SK-N-SH treated with all-trans-retinoic acid at 6 μM for 48 hours (cell line): ENCODE measurements around the gene EXOC5.
A peak's percentile ranks its signal among the peaks of the same experiment; 100 is the strongest.
"Not testable (repeated sequence)": the region's sequence is repeated elsewhere in the genome, so short reads cannot be mapped to it uniquely, and the experiment has no call there.

Experiments
- ATAC-seq: fragments of 200-7000 bp; cut with Tn5 transposase; 3 replicates; pipeline ENCODE4 v1.9.1; 2020; ENCODE audit warnings: mild to moderate bottlenecking, moderate library complexity
- ARNTL ChIP-seq: fragments of 450-650 bp; formaldehyde crosslinking; IDR thresholded peaks from 2 replicates; pipeline ENCODE4 v1.5.0; 2020; ENCODE audit warnings: low read depth, mild to moderate bottlenecking, moderate library complexity, borderline replicate concordance
- BACH2 ChIP-seq: fragments of 250-450 bp; sonication (Bioruptor Pico); IDR thresholded peaks from 2 replicates; pipeline ENCODE4 v1.9.0; 2021; ENCODE audit warnings: mild to moderate bottlenecking, borderline replicate concordance
- CSDC2 ChIP-seq: fragments of 250-450 bp; sonication (Bioruptor Pico); IDR thresholded peaks from 2 replicates; pipeline ENCODE4 v1.5.0; 2020; ENCODE audit warnings: mild to moderate bottlenecking, moderate library complexity
- ESRRG ChIP-seq: fragments of 250-450 bp; sonication (Bioruptor Pico); IDR thresholded peaks from 2 replicates; pipeline ENCODE4 v1.6.1; 2021; ENCODE audit warnings: mild to moderate bottlenecking
- GLIS3 ChIP-seq: fragments of 250-450 bp; sonication (Bioruptor Pico); IDR thresholded peaks from 2 replicates; pipeline ENCODE4 v1.5.0; 2020; ENCODE audit warnings: mild to moderate bottlenecking, moderate library complexity
- ISL1 ChIP-seq: fragments of 250-450 bp; sonication (Bioruptor Pico); IDR thresholded peaks from 2 replicates; pipeline ENCODE4 v2.1.2; 2022; ENCODE audit warnings: mild to moderate bottlenecking, moderate library complexity
- PPARA ChIP-seq: fragments of 250-450 bp; sonication (Bioruptor Pico); IDR thresholded peaks from 2 replicates; pipeline ENCODE4 v1.5.0; 2020; ENCODE audit warnings: mild to moderate bottlenecking, borderline replicate concordance
- RARB ChIP-seq: fragments of 250-450 bp; sonication (Bioruptor Pico); IDR thresholded peaks from 2 replicates; pipeline ENCODE4 v1.8.0; 2021; ENCODE audit warnings: mild to moderate bottlenecking, moderate library complexity
- SNAI2 ChIP-seq: fragments of 250-450 bp; sonication (Bioruptor Pico); IDR thresholded peaks from 2 replicates; pipeline ENCODE4 v1.5.0; 2020; ENCODE audit warnings: mild to moderate bottlenecking, moderate library complexity
- ZC3H10 ChIP-seq: fragments of 250-450 bp; sonication (Bioruptor Pico); IDR thresholded peaks from 2 replicates; pipeline ENCODE4 v1.5.1; 2021; ENCODE audit warnings: mild to moderate bottlenecking, moderate library complexity
- ZFP3 ChIP-seq: fragments of 250-450 bp; sonication (Bioruptor Pico); IDR thresholded peaks from 2 replicates; pipeline ENCODE4 v1.5.0; 2020; ENCODE audit warnings: mild to moderate bottlenecking, moderate library complexity
- ZFP30 ChIP-seq: fragments of 450-650 bp; formaldehyde crosslinking; IDR thresholded peaks from 2 replicates; pipeline ENCODE4 v1.5.0; 2022; ENCODE audit warnings: mild to moderate bottlenecking, moderate library complexity
- ZNF565 ChIP-seq: fragments of 450-650 bp; formaldehyde crosslinking; conservative IDR thresholded peaks from 2 replicates; pipeline ENCODE4 v1.5.0; 2020; ENCODE audit warnings: low read depth, mild to moderate bottlenecking, moderate library complexity
- ZNF8 ChIP-seq: fragments of 450-650 bp; formaldehyde crosslinking; IDR thresholded peaks from 2 replicates; pipeline ENCODE4 v1.5.0; 2020; ENCODE audit warnings: mild to moderate bottlenecking, moderate library complexity
- TF ChIP-seq, protein P1 (sequence below): fragments of 250-450 bp; sonication (Bioruptor Pico); IDR thresholded peaks from 2 replicates; pipeline ENCODE4 v1.5.0; 2020; ENCODE audit warnings: mild to moderate bottlenecking, moderate library complexity
- TF ChIP-seq, protein P2 (sequence below): fragments of 250-450 bp; sonication (Bioruptor Pico); IDR thresholded peaks from 2 replicates; pipeline ENCODE4 v1.8.0; 2020; ENCODE audit warnings: mild to moderate bottlenecking, moderate library complexity, borderline replicate concordance
- TF ChIP-seq, protein P3 (sequence below): fragments of 250-450 bp; sonication (Bioruptor Pico); IDR thresholded peaks from 2 replicates; pipeline ENCODE4 v1.5.1; 2021; ENCODE audit warnings: mild to moderate bottlenecking, moderate library complexity
- TF ChIP-seq, protein P4 (sequence below): fragments of 250-450 bp; sonication (Bioruptor Pico); IDR thresholded peaks from 2 replicates; pipeline ENCODE4 v1.5.1; 2020; ENCODE audit warnings: low read depth, mild to moderate bottlenecking, moderate library complexity
- TF ChIP-seq, protein P5 (sequence below): fragments of 250-450 bp; sonication (Bioruptor Pico); IDR thresholded peaks from 2 replicates; pipeline ENCODE4 v1.8.0; 2021; ENCODE audit warnings: low read depth, mild to moderate bottlenecking, moderate library complexity, borderline replicate concordance

EXOC5 gene

DNA sequence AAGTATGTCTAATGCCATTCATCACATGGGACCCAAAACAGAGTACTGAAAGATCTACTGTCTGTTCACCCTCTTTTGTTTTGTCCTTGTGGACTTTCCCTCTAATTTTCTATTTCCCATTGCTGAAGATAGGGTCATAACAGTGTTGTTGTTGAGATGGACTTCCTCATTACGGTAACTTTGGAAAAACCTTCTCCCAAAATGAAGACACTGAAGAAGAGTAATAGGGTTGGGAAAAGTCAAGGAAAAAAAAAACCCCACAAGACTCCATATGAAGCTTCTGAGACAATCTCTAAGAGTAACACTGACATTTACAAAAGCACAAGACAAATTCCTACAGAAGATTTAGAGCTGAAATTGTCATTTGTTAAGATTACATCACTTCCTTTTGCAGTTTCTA, 36.7 kb downstream of the EXOC5 start (continued):
- TF ChIP-seq, protein P1, sequence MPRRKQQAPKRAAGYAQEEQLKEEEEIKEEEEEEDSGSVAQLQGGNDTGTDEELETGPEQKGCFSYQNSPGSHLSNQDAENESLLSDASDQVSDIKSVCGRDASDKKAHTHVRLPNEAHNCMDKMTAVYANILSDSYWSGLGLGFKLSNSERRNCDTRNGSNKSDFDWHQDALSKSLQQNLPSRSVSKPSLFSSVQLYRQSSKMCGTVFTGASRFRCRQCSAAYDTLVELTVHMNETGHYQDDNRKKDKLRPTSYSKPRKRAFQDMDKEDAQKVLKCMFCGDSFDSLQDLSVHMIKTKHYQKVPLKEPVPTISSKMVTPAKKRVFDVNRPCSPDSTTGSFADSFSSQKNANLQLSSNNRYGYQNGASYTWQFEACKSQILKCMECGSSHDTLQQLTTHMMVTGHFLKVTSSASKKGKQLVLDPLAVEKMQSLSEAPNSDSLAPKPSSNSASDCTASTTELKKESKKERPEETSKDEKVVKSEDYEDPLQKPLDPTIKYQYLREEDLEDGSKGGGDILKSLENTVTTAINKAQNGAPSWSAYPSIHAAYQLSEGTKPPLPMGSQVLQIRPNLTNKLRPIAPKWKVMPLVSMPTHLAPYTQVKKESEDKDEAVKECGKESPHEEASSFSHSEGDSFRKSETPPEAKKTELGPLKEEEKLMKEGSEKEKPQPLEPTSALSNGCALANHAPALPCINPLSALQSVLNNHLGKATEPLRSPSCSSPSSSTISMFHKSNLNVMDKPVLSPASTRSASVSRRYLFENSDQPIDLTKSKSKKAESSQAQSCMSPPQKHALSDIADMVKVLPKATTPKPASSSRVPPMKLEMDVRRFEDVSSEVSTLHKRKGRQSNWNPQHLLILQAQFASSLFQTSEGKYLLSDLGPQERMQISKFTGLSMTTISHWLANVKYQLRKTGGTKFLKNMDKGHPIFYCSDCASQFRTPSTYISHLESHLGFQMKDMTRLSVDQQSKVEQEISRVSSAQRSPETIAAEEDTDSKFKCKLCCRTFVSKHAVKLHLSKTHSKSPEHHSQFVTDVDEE (CRISPR knock-in tag): no peak
- TF ChIP-seq ARNTL (CRISPR knock-in tag): no peak
- no peak for TF ChIP-seq ZC3H10
- no peak for TF ChIP-seq SNAI2 (CRISPR knock-in tag)
- TF ChIP-seq ZNF565: no peak
- TF ChIP-seq ZFP3 (CRISPR knock-in tag): no peak
- TF ChIP-seq, protein P2, sequence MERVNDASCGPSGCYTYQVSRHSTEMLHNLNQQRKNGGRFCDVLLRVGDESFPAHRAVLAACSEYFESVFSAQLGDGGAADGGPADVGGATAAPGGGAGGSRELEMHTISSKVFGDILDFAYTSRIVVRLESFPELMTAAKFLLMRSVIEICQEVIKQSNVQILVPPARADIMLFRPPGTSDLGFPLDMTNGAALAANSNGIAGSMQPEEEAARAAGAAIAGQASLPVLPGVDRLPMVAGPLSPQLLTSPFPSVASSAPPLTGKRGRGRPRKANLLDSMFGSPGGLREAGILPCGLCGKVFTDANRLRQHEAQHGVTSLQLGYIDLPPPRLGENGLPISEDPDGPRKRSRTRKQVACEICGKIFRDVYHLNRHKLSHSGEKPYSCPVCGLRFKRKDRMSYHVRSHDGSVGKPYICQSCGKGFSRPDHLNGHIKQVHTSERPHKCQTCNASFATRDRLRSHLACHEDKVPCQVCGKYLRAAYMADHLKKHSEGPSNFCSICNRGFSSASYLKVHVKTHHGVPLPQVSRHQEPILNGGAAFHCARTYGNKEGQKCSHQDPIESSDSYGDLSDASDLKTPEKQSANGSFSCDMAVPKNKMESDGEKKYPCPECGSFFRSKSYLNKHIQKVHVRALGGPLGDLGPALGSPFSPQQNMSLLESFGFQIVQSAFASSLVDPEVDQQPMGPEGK (CRISPR knock-in tag): no peak
- TF ChIP-seq, protein P3, sequence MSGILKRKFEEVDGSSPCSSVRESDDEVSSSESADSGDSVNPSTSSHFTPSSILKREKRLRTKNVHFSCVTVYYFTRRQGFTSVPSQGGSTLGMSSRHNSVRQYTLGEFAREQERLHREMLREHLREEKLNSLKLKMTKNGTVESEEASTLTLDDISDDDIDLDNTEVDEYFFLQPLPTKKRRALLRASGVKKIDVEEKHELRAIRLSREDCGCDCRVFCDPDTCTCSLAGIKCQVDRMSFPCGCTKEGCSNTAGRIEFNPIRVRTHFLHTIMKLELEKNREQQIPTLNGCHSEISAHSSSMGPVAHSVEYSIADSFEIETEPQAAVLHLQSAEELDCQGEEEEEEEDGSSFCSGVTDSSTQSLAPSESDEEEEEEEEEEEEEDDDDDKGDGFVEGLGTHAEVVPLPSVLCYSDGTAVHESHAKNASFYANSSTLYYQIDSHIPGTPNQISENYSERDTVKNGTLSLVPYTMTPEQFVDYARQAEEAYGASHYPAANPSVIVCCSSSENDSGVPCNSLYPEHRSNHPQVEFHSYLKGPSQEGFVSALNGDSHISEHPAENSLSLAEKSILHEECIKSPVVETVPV: no peak

DNA sequence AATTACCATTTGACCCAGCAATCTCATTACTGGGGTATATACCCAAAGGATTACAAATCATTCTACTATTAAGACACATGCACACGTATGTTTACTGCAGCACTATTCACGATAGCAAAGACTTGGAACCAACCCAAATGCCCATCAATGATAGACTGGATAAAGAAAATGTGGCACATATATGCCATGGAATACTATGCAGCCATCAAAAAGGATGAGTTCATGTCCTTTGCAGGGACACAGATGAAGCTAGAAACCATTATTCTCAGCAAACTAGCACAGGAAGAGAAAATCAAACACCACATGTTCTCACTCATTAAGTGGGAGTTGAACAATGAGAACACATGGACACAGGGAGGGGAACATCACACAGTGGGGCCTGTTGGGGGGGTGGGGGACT, 40.4 kb downstream of the EXOC5 start:
- TF ChIP-seq ZNF8 (CRISPR knock-in tag): peak; percentile 78
- not testable (repeated sequence) for ATAC-seq

DNA sequence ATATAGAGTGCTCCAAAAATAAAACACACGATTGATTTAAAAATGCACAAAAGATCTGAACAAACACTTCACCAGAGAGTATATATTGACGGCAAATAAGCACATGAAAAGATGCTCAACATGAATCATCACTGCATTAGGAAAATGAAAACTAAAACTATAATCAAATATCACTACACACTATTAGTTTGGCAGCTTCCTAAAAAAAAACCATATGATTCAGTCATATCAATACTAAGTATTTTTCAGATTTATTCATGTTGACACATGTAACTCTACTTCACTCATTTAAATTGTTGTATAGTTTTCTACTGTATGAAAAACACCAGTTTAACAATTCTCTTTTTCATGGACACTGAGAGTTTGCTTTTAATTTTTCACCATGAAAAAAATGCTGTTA, 41.6 kb downstream of the EXOC5 start:
- ATAC-seq: no peak

DNA sequence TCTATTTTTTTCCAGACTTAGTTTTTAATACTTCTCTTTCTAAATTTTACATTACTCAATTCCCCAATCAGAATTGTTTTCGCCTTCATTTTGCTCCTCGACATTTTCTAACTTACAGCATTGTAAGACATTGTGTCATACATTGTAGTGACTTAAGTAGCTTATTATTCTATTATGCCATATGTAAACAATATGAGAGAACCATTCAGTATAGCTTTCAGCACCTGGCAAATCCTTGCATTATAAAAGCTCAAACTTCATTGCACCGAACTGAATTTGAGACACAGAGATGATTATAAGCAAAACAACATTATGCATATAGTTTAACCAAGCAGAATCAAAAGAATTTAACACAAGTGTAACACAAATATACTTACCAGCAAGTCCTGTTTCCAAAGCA, 46.8 kb downstream of the EXOC5 start:
- ATAC-seq: no peak
- no peak for TF ChIP-seq BACH2 (CRISPR knock-in tag)
- no peak for TF ChIP-seq ISL1 (CRISPR knock-in tag)
- TF ChIP-seq ESRRG (CRISPR knock-in tag): no peak
- TF ChIP-seq ZFP3 (CRISPR knock-in tag): no peak
- TF ChIP-seq, protein P4, sequence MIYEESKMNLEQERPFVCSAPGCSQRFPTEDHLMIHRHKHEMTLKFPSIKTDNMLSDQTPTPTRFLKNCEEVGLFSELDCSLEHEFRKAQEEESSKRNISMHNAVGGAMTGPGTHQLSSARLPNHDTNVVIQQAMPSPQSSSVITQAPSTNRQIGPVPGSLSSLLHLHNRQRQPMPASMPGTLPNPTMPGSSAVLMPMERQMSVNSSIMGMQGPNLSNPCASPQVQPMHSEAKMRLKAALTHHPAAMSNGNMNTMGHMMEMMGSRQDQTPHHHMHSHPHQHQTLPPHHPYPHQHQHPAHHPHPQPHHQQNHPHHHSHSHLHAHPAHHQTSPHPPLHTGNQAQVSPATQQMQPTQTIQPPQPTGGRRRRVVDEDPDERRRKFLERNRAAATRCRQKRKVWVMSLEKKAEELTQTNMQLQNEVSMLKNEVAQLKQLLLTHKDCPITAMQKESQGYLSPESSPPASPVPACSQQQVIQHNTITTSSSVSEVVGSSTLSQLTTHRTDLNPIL (CRISPR knock-in tag): no peak
- no peak for TF ChIP-seq PPARA
- TF ChIP-seq ARNTL (CRISPR knock-in tag): no peak
- TF ChIP-seq CSDC2 (CRISPR knock-in tag): no peak
- no peak for TF ChIP-seq ZFP30 (CRISPR knock-in tag)
- TF ChIP-seq, protein P5, sequence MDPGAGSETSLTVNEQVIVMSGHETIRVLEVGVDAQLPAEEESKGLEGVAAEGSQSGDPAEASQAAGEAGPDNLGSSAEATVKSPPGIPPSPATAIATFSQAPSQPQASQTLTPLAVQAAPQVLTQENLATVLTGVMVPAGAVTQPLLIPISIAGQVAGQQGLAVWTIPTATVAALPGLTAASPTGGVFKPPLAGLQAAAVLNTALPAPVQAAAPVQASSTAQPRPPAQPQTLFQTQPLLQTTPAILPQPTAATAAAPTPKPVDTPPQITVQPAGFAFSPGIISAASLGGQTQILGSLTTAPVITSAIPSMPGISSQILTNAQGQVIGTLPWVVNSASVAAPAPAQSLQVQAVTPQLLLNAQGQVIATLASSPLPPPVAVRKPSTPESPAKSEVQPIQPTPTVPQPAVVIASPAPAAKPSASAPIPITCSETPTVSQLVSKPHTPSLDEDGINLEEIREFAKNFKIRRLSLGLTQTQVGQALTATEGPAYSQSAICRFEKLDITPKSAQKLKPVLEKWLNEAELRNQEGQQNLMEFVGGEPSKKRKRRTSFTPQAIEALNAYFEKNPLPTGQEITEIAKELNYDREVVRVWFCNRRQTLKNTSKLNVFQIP (CRISPR knock-in tag): no peak
- TF ChIP-seq, protein P3: no peak
- TF ChIP-seq, protein P1 (CRISPR knock-in tag): no peak
- TF ChIP-seq ZNF8 (CRISPR knock-in tag): no peak
- no peak for TF ChIP-seq GLIS3 (CRISPR knock-in tag)
- TF ChIP-seq RARB (CRISPR knock-in tag): no peak

More for the DNA sequence above, 41.6 kb downstream of the EXOC5 start:
- no peak for TF ChIP-seq ISL1 (CRISPR knock-in tag)
- TF ChIP-seq, protein P5 (CRISPR knock-in tag): no peak
- no peak for TF ChIP-seq ZNF8 (CRISPR knock-in tag)
- no peak for TF ChIP-seq PPARA
